ENCODE results near the gene HRAS. TPM values are rescaled to one million over a fixed set of nuclear protein-coding genes. Genes with fewer than 3 reads are reported as not detected.

The HRAS gene
- total RNA-seq, 4 donors from 2014 or later: 82.9 to 131 (median 96.2) TPM

DNA sequence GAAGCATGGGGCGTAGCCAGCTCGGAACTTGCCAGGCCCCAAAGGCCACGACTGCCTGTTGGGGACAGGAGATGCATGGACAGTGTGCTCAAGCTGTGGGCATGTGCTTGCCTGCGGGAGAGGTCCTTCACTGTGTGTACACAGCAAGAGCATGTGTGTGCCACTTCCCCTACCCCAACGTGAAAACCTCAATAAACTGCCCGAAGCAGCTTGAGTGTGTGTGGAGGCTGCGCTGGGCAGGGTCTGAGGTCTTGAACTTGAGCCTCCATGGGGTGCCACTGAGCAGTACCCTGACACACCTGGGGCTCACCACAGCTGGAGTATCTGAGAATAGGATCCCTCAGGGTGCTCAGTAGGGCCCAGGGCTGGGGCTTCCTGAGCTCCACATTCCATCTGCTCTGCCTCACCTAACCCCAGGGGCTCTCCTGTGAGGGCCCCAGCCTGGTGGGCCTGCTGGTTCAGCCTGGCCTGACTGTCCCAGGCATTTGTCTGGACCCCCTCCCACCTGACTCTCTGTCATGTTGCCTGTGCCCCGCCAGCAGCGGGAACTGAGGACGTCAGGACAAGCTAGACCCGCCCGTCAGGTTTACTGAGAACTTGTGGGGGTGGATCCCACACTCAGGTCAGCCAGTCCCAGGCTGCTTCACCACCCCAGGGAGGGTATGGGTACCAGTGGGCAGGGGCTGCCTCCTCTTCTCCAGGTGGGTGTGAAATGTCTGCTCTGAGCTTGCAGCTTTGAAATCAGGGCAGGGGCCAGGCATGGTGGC is 28.6 kb upstream of the HRAS start:
- TF ChIP-seq CTCF (IDR thresholded peaks at IDR 0.05) (no peak), EP300 (IDR thresholded peaks at IDR 0.05) (no peak), POLR2AphosphoS5 (IDR thresholded peaks at IDR 0.05) (no peak), POLR2A (IDR thresholded peaks at IDR 0.05) (no peak)
- peak in 1 of 2 donors; percentile 76 for DNase-seq (ENCODE audit: low spot score in 2 of 2)
- WGBS: 69% methylated on average over 4 of the region's 12 CpGs
- no peak overlapping the region for H3K4me3 ChIP-seq
- H3K4me1 ChIP-seq: peaks cover 72% of the 10 kb centered on the region
- peak overlapping the region; percentile 42 for H3K27ac ChIP-seq
- H3K36me3 ChIP-seq: no peaks in the 10 kb centered on the region
- H3K9me3 ChIP-seq: no peaks in the 10 kb centered on the region
- no peaks in the 10 kb centered on the region for H3K27me3 ChIP-seq

DNA sequence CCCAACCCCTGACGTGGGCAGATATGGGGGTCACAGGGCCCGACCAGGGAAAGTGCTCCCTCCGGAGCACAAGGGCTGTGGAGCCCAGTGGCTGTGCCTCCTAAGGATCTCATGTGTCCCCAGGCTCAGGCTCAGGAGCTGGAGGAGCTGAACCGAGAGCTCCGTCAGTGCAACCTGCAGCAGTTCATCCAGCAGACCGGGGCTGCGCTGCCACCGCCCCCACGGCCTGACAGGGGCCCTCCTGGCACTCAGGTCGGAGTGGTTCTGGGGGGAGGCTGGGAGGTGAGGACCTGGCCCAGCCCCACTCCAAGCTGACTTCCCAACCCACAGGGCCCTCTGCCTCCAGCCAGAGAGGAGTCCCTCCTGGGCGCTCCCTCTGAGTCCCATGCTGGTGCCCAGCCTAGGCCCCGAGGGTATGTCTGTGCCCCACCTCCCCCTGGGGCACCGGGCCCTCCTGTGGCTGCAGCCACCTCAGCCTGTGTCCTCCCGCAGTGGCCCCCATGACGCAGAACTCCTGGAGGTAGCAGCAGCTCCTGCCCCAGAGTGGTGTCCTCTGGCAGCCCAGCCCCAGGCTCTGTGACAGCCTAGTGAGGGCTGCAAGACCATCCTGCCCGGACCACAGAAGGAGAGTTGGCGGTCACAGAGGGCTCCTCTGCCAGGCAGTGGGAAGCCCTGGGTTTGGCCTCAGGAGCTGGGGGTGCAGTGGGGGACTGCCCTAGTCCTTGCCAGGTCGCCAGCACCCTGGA is 27.9 kb upstream of the HRAS start:
- Histone ChIP-seq H3K27me3 (no peaks in the 10 kb centered on the region), H3K4me1 (peaks cover 69% of the 10 kb centered on the region), H3K27ac (peak overlapping the region; percentile 42), H3K9me3 (no peaks in the 10 kb centered on the region), H3K4me3 (no peak overlapping the region), H3K36me3 (no peaks in the 10 kb centered on the region)
- WGBS: 82% methylated on average over 4 of the region's 18 CpGs
- TF ChIP-seq CTCF (IDR thresholded peaks at IDR 0.05): no peak
- TF ChIP-seq POLR2AphosphoS5 (IDR thresholded peaks at IDR 0.05): no peak
- no peak for TF ChIP-seq EP300 (IDR thresholded peaks at IDR 0.05)
- no peak for TF ChIP-seq POLR2A (IDR thresholded peaks at IDR 0.05)
- no peak for DNase-seq (ENCODE audit: low spot score in 2 of 2)

GRCh38 chr11:562046-562645 is 26.8 kb upstream of the HRAS start:
- Histone ChIP-seq H3K4me3 (peak overlapping the region; percentile 86), H3K36me3 (no peaks in the 10 kb centered on the region), H3K9me3 (no peaks in the 10 kb centered on the region), H3K4me1 (peaks cover 58% of the 10 kb centered on the region), H3K27me3 (peaks cover 3% of the 10 kb centered on the region), H3K27ac (peak overlapping the region; percentile 89)
- no CpG with 5 or more reads among the region's 29 CpGs for WGBS
- no peak for DNase-seq (ENCODE audit: low spot score in 2 of 2)
- TF ChIP-seq EP300 (IDR thresholded peaks at IDR 0.05): no peak
- no peak for TF ChIP-seq CTCF (IDR thresholded peaks at IDR 0.05)
- TF ChIP-seq POLR2A (IDR thresholded peaks at IDR 0.05): no peak
- TF ChIP-seq POLR2AphosphoS5 (IDR thresholded peaks at IDR 0.05): no peak

GRCh38 chr11:561148-562003 is 26.0 kb upstream of the HRAS start:
- Histone ChIP-seq H3K4me3 (peak overlapping the region; percentile 86), H3K4me1 (peaks cover 53% of the 10 kb centered on the region), H3K27me3 (peaks cover 11% of the 10 kb centered on the region), H3K36me3 (no peaks in the 10 kb centered on the region), H3K27ac (peak overlapping the region; percentile 89), H3K9me3 (no peaks in the 10 kb centered on the region)
- TF ChIP-seq POLR2A (IDR thresholded peaks at IDR 0.05): no peak
- TF ChIP-seq CTCF (IDR thresholded peaks at IDR 0.05): no peak
- 17% methylated on average over 31 of the region's 67 CpGs for whole genome bisulfite sequencing
- DNase-seq (ENCODE audit: low spot score in 2 of 2): no peak
